MG63 (cell line): ENCODE data around the gene MTHFD1L. TPM values are rescaled to one million over a fixed set of nuclear protein-coding genes. Genes with fewer than 3 reads are reported as not detected.
"Not testable (repeated sequence)": the region's sequence is repeated elsewhere in the genome, so short reads cannot be mapped to it uniquely, and the experiment has no call there.

Experiments used
- DNase-seq: peaks from one replicate; pipeline ENCODE4 v3.0.0-alpha.2; 2020
- H3K27me3 ChIP-seq: fragments of 250-450 bp; sonication (Bioruptor Pico); 2 replicates; pipeline ENCODE4 v1.5.1; 2020; ENCODE audit warnings: mild to moderate bottlenecking, moderate library complexity
- H3K36me3 ChIP-seq: fragments of 250-450 bp; sonication (Bioruptor Pico); 2 replicates; pipeline ENCODE4 v1.5.1; 2020; ENCODE audit warnings: mild to moderate bottlenecking, moderate library complexity
- H3K4me3 ChIP-seq: fragments of 250-450 bp; sonication (Bioruptor Pico); 2 replicates; pipeline ENCODE4 v1.5.1; 2020; ENCODE audit warnings: mild to moderate bottlenecking, moderate library complexity
- H3K9me3 ChIP-seq: fragments of 250-450 bp; sonication (Bioruptor Pico); 2 replicates; pipeline ENCODE4 v1.5.1; 2020; ENCODE audit warnings: mild to moderate bottlenecking, moderate library complexity
- total RNA-seq: library from RNA; depleted of rRNA; stranded (reverse); fragments of >200 nt; shearing (Covaris generic); gene quantifications from 2 replicates; pipeline ENCODE4 v1.2.3, GENCODE V29; 2014; ENCODE audit warnings: low replicate concordance

The MTHFD1L gene
- total RNA-seq, 1 experiment from 2014 or later: 64.8 TPM

GRCh38 chr6:151027295-151027747 lies 161.8 kb downstream of the MTHFD1L start:
- Histone ChIP-seq H3K4me3 (no peak overlapping the region), H3K27me3 (no peaks in the 10 kb centered on the region), H3K36me3 (peaks cover 42% of the 10 kb centered on the region), H3K9me3 (no peaks in the 10 kb centered on the region; the same call in 1 of the 2 replicates)
- DNase-seq: no peak

- Histone ChIP-seq H3K4me3 (no peak overlapping the region), H3K27me3 (no peaks in the 10 kb centered on the region), H3K36me3 (peaks cover 48% of the 10 kb centered on the region), H3K9me3 (no peaks in the 10 kb centered on the region; the same call in 1 of the 2 replicates)
- no peak for DNase-seq
These were observed 162.7 kb downstream of the MTHFD1L start for GRCh38 chr6:151027936-151028838.

- Histone ChIP-seq H3K4me3 (no peak overlapping the region), H3K27me3 (no peaks in the 10 kb centered on the region), H3K9me3 (no peaks in the 10 kb centered on the region; the same call in 1 of the 2 replicates), H3K36me3 (peaks cover 50% of the 10 kb centered on the region)
- no peak for DNase-seq
These were observed 164.5 kb downstream of the MTHFD1L start for GRCh38 chr6:151029970-151030369.

- H3K27me3 ChIP-seq: no peaks in the 10 kb centered on the region
- peaks cover 41% of the 10 kb centered on the region for H3K36me3 ChIP-seq
- no peaks in the 10 kb centered on the region; the same call in 1 of the 2 replicates for H3K9me3 ChIP-seq
- no peak overlapping the region for H3K4me3 ChIP-seq
- DNase-seq: no peak
These were observed 166.5 kb downstream of the MTHFD1L start for GRCh38 chr6:151032034-151032433.

GRCh38 chr6:151034825-151035781 lies 169.6 kb downstream of the MTHFD1L start:
- H3K4me3 ChIP-seq: no peak overlapping the region
- no peak for DNase-seq
- no peaks in the 10 kb centered on the region for H3K27me3 ChIP-seq
- peaks cover 36% of the 10 kb centered on the region for H3K36me3 ChIP-seq
- H3K9me3 ChIP-seq: no peaks in the 10 kb centered on the region

- H3K4me3 ChIP-seq, H3K9me3 ChIP-seq, H3K27me3 ChIP-seq: not testable (repeated sequence)
- peak; percentile 74 for DNase-seq
- peaks cover 33% of the 10 kb centered on the region for H3K36me3 ChIP-seq
These were observed 170.8 kb downstream of the MTHFD1L start for GRCh38 chr6:151036211-151036721.

GRCh38 chr6:151036869-151037680 lies 171.6 kb downstream of the MTHFD1L start:
- DNase-seq: no peak
- Histone ChIP-seq H3K4me3 (no peak overlapping the region), H3K27me3 (no peaks in the 10 kb centered on the region), H3K9me3 (no peaks in the 10 kb centered on the region), H3K36me3 (peaks cover 33% of the 10 kb centered on the region)

GRCh38 chr6:151038616-151039015 lies 173.1 kb downstream of the MTHFD1L start:
- Histone ChIP-seq H3K4me3 (no peak overlapping the region), H3K36me3 (peaks cover 22% of the 10 kb centered on the region), H3K27me3 (no peaks in the 10 kb centered on the region), H3K9me3 (no peaks in the 10 kb centered on the region)
- no peak for DNase-seq

- not testable (repeated sequence) for H3K4me3 ChIP-seq, H3K9me3 ChIP-seq, H3K27me3 ChIP-seq
- peaks cover 16% of the 10 kb centered on the region for H3K36me3 ChIP-seq
- peak; percentile 82 for DNase-seq
These were observed 175.5 kb downstream of the MTHFD1L start for GRCh38 chr6:151040888-151041521.

- Histone ChIP-seq H3K27me3 (no peaks in the 10 kb centered on the region), H3K4me3 (no peak overlapping the region), H3K9me3 (no peaks in the 10 kb centered on the region), H3K36me3 (peaks cover 19% of the 10 kb centered on the region)
- DNase-seq: no peak
These were observed 176.2 kb downstream of the MTHFD1L start for GRCh38 chr6:151041686-151042085.

GRCh38 chr6:151042911-151043330 lies 177.4 kb downstream of the MTHFD1L start:
- not testable (repeated sequence) for DNase-seq, H3K4me3 ChIP-seq, H3K9me3 ChIP-seq, H3K27me3 ChIP-seq
- H3K36me3 ChIP-seq: peaks cover 19% of the 10 kb centered on the region

GRCh38 chr6:151043944-151044343 lies 178.4 kb downstream of the MTHFD1L start:
- Histone ChIP-seq H3K27me3 (no peaks in the 10 kb centered on the region), H3K36me3 (peaks cover 23% of the 10 kb centered on the region), H3K4me3 (no peak overlapping the region), H3K9me3 (no peaks in the 10 kb centered on the region)
- no peak for DNase-seq

GRCh38 chr6:151044465-151045441 lies 179.3 kb downstream of the MTHFD1L start:
- H3K36me3 ChIP-seq: peaks cover 25% of the 10 kb centered on the region
- no peaks in the 10 kb centered on the region for H3K27me3 ChIP-seq
- H3K4me3 ChIP-seq: no peak overlapping the region
- DNase-seq: no peak
- no peaks in the 10 kb centered on the region for H3K9me3 ChIP-seq

GRCh38 chr6:151045511-151046222 lies 180.2 kb downstream of the MTHFD1L start:
- not testable (repeated sequence) for H3K4me3 ChIP-seq, H3K9me3 ChIP-seq, DNase-seq, H3K27me3 ChIP-seq
- peaks cover 27% of the 10 kb centered on the region for H3K36me3 ChIP-seq
